ENCODE results near the gene ZC3H18. TPM values are rescaled to one million over a fixed set of nuclear protein-coding genes. Genes with fewer than 3 reads are reported as not detected.

Gene ZC3H18
- total RNA-seq, 6 experiments from 2014 or later = 37.9 to 49.3 (median 42.8) TPM

GRCh38 chr16:88588148-88588547 is 17.9 kb downstream of the ZC3H18 start:
- no peak for DNase-seq
- Mint-ChIP-seq H3K9me3 (no peaks in the 10 kb centered on the region), H3K4me1 (ENCODE audit: low read depth) (no peaks in the 10 kb centered on the region; the same call in 1 of the 2 replicates), H3K27me3 (ENCODE audit: insufficient read depth) (peaks cover 1% of the 10 kb centered on the region; the same call in 1 of the 2 replicates), H3K4me3 (no peak overlapping the region), H3K27ac (no peak overlapping the region), H3K36me3 (ENCODE audit: low read depth) (peaks cover 20% of the 10 kb centered on the region)
- TF ChIP-seq CTCF (IDR thresholded peaks at IDR 0.05) = no peak

- no peak overlapping the region for H3K27ac Mint-ChIP-seq
- TF ChIP-seq CTCF (IDR thresholded peaks at IDR 0.05) = no peak
- H3K4me3 Mint-ChIP-seq = no peak overlapping the region
- no peaks in the 10 kb centered on the region; the same call in 1 of the 2 replicates for H3K4me1 Mint-ChIP-seq (ENCODE audit: low read depth)
- peaks cover 20% of the 10 kb centered on the region for H3K36me3 Mint-ChIP-seq (ENCODE audit: low read depth)
- H3K9me3 Mint-ChIP-seq = no peaks in the 10 kb centered on the region
- no peak for DNase-seq
- H3K27me3 Mint-ChIP-seq (ENCODE audit: insufficient read depth) = no peaks in the 10 kb centered on the region; the same call in 1 of the 2 replicates
Observed at GRCh38 chr16:88588754-88589153, 18.6 kb downstream of the ZC3H18 start.

GRCh38 chr16:88589441-88589840 is 19.2 kb downstream of the ZC3H18 start:
- Mint-ChIP-seq H3K27ac (no peak overlapping the region), H3K4me3 (no peak overlapping the region), H3K27me3 (ENCODE audit: insufficient read depth) (no peaks in the 10 kb centered on the region; the same call in 1 of the 2 replicates), H3K36me3 (ENCODE audit: low read depth) (peaks cover 20% of the 10 kb centered on the region), H3K9me3 (no peaks in the 10 kb centered on the region), H3K4me1 (ENCODE audit: low read depth) (no peaks in the 10 kb centered on the region; the same call in 1 of the 2 replicates)
- DNase-seq = no peak
- no peak for TF ChIP-seq CTCF (IDR thresholded peaks at IDR 0.05)

- Mint-ChIP-seq H3K27me3 (ENCODE audit: insufficient read depth) (no peaks in the 10 kb centered on the region; the same call in 1 of the 2 replicates), H3K9me3 (no peaks in the 10 kb centered on the region)
Observed at GRCh38 chr16:88591577-88592021, 21.4 kb downstream of the ZC3H18 start.

GRCh38 chr16:88593061-88593460 is 22.9 kb downstream of the ZC3H18 start:
- Mint-ChIP-seq H3K4me1 (ENCODE audit: low read depth) (no peaks in the 10 kb centered on the region), H3K4me3 (no peak overlapping the region), H3K36me3 (ENCODE audit: low read depth) (peaks cover 21% of the 10 kb centered on the region), H3K27me3 (ENCODE audit: insufficient read depth) (no peaks in the 10 kb centered on the region; the same call in 1 of the 2 replicates), H3K9me3 (no peaks in the 10 kb centered on the region), H3K27ac (no peak overlapping the region)
- TF ChIP-seq CTCF (IDR thresholded peaks at IDR 0.05) = no peak
- DNase-seq = no peak

More at GRCh38 chr16:88591577-88592021, 21.4 kb downstream of the ZC3H18 start:
- peaks cover 25% of the 10 kb centered on the region for H3K36me3 Mint-ChIP-seq (ENCODE audit: low read depth)
- no peak overlapping the region for H3K4me3 Mint-ChIP-seq
- TF ChIP-seq CTCF (IDR thresholded peaks at IDR 0.05) = no peak
- no peak for DNase-seq
- H3K4me1 Mint-ChIP-seq (ENCODE audit: low read depth) = no peaks in the 10 kb centered on the region
- H3K27ac Mint-ChIP-seq = no peak overlapping the region
